ENCODE results near the gene KRT33A.
"Not testable (repeated sequence)": the region's sequence is repeated elsewhere in the genome, so short reads cannot be mapped to it uniquely, and the experiment has no call there.

The KRT33A gene

GRCh38 chr17:41346421-41346820, 4.2 kb downstream of the KRT33A start:
- H3K4me1 ChIP-seq (ENCODE audit: control insufficient read depth in 1 of 2, insufficient read depth in 2 of 2, low read length in 2 of 2); H3K9ac ChIP-seq (ENCODE audit: low read length); H3K79me1 ChIP-seq (ENCODE audit: low read length); H3K4me2 ChIP-seq (ENCODE audit: low read length); H4K91ac ChIP-seq (ENCODE audit: low read depth, low read length); H4K12ac ChIP-seq (ENCODE audit: low read depth, low read length); H3K27me3 ChIP-seq (ENCODE audit: insufficient read depth, low read length); H2BK12ac ChIP-seq (ENCODE audit: low read length); H2BK120ac ChIP-seq (ENCODE audit: insufficient read depth, low read length, poor library complexity); H3K4me3 ChIP-seq (ENCODE audit: low read depth, low read length); H3K14ac ChIP-seq (ENCODE audit: low read length); H3K9me3 ChIP-seq (ENCODE audit: insufficient read depth, low read depth, low read length); H3K4ac ChIP-seq (ENCODE audit: low read depth, low read length); H2AK5ac ChIP-seq (ENCODE audit: low read length); H3K79me2 ChIP-seq (ENCODE audit: control insufficient read depth, insufficient read depth, low read length, poor library complexity); H3K23ac ChIP-seq (ENCODE audit: low read length); H3K18ac ChIP-seq (ENCODE audit: low read length); H4K8ac ChIP-seq (ENCODE audit: low read depth, low read length); H3K36me3 ChIP-seq (ENCODE audit: control insufficient read depth in 1 of 2, insufficient read depth in 2 of 2, low read length in 2 of 2); H2BK5ac ChIP-seq (ENCODE audit: low read depth, low read length, poor library complexity); H2AFZ ChIP-seq (ENCODE audit: insufficient read depth, low read length, poor library complexity); H3K27ac ChIP-seq (ENCODE audit: low read depth, low read length): not testable (repeated sequence)
- peak in 1 of 2 donors; percentile 28 for DNase-seq
- WGBS (ENCODE audit: extremely low coverage, insufficient coverage, insufficient read length) = no CpG with 5 or more reads among the region's 16 CpGs

GRCh38 chr17:41345992-41346391, 4.6 kb downstream of the KRT33A start:
- Histone ChIP-seq H2AFZ (ENCODE audit: insufficient read depth, low read length, poor library complexity) (no peak overlapping the region), H3K4me3 (ENCODE audit: low read depth, low read length) (no peak overlapping the region), H3K4me2 (ENCODE audit: low read length) (no peak overlapping the region), H3K4me1 (ENCODE audit: control insufficient read depth in 1 of 2, insufficient read depth in 2 of 2, low read length in 2 of 2) (no peaks in the 10 kb centered on the region), H3K27ac (ENCODE audit: low read depth, low read length) (no peak overlapping the region), H2BK120ac (ENCODE audit: insufficient read depth, low read length, poor library complexity) (no peak overlapping the region), H4K91ac (ENCODE audit: low read depth, low read length) (no peak overlapping the region), H3K9ac (ENCODE audit: low read length) (no peak overlapping the region), H4K8ac (ENCODE audit: low read depth, low read length) (no peak overlapping the region), H3K14ac (ENCODE audit: low read length) (no peak overlapping the region), H4K12ac (ENCODE audit: low read depth, low read length) (no peak overlapping the region), H2BK12ac (ENCODE audit: low read length) (no peak overlapping the region), H3K18ac (ENCODE audit: low read length) (no peak overlapping the region), H3K9me3 (ENCODE audit: insufficient read depth, low read depth, low read length) (peaks cover 3% of the 10 kb centered on the region), H2BK5ac (ENCODE audit: low read depth, low read length, poor library complexity) (no peak overlapping the region), H3K36me3 (ENCODE audit: control insufficient read depth in 1 of 2, insufficient read depth in 2 of 2, low read length in 2 of 2) (no peaks in the 10 kb centered on the region), H3K79me1 (ENCODE audit: low read length) (peaks cover 3% of the 10 kb centered on the region), H2AK5ac (ENCODE audit: low read length) (no peak overlapping the region), H3K23ac (ENCODE audit: low read length) (no peak overlapping the region), H3K4ac (ENCODE audit: low read depth, low read length) (no peak overlapping the region), H3K79me2 (ENCODE audit: control insufficient read depth, insufficient read depth, low read length, poor library complexity) (no peaks in the 10 kb centered on the region), H3K27me3 (ENCODE audit: insufficient read depth, low read length) (no peaks in the 10 kb centered on the region)
- no CpG with 5 or more reads among the region's 3 CpGs for WGBS (ENCODE audit: extremely low coverage, insufficient coverage, insufficient read length)
- no peak for DNase-seq

- H3K27ac ChIP-seq (ENCODE audit: low read depth, low read length) = no peak overlapping the region
- no peak overlapping the region for H2AFZ ChIP-seq (ENCODE audit: insufficient read depth, low read length, poor library complexity)
- no peak overlapping the region for H2BK12ac ChIP-seq (ENCODE audit: low read length)
- no peak for DNase-seq
- no peak overlapping the region for H2BK5ac ChIP-seq (ENCODE audit: low read depth, low read length, poor library complexity)
- H3K4me1 ChIP-seq (ENCODE audit: control insufficient read depth in 1 of 2, insufficient read depth in 2 of 2, low read length in 2 of 2) = peaks cover 3 to 5% of the 10 kb centered on the region in 2 experiments
- H3K79me2 ChIP-seq (ENCODE audit: control insufficient read depth, insufficient read depth, low read length, poor library complexity) = peaks cover 2% of the 10 kb centered on the region
- no peak overlapping the region for H4K8ac ChIP-seq (ENCODE audit: low read depth, low read length)
- WGBS (ENCODE audit: extremely low coverage, insufficient coverage, insufficient read length) = no CpG with 5 or more reads among the region's 3 CpGs
- no peak overlapping the region for H3K14ac ChIP-seq (ENCODE audit: low read length)
- no peaks in the 10 kb centered on the region for H3K27me3 ChIP-seq (ENCODE audit: insufficient read depth, low read length)
- peaks cover 1% of the 10 kb centered on the region for H3K79me1 ChIP-seq (ENCODE audit: low read length)
- no peak overlapping the region for H3K4me2 ChIP-seq (ENCODE audit: low read length)
- H3K4ac ChIP-seq (ENCODE audit: low read depth, low read length) = no peak overlapping the region
- no peaks in the 10 kb centered on the region for H3K36me3 ChIP-seq (ENCODE audit: control insufficient read depth in 1 of 2, insufficient read depth in 2 of 2, low read length in 2 of 2)
- H3K23ac ChIP-seq (ENCODE audit: low read length) = no peak overlapping the region
- no peak overlapping the region for H4K91ac ChIP-seq (ENCODE audit: low read depth, low read length)
- no peak overlapping the region for H3K9ac ChIP-seq (ENCODE audit: low read length)
- H3K9me3 ChIP-seq (ENCODE audit: insufficient read depth, low read depth, low read length) = peaks cover 3% of the 10 kb centered on the region
- no peak overlapping the region for H2AK5ac ChIP-seq (ENCODE audit: low read length)
- H3K4me3 ChIP-seq (ENCODE audit: low read depth, low read length) = no peak overlapping the region
- no peak overlapping the region for H3K18ac ChIP-seq (ENCODE audit: low read length)
- H2BK120ac ChIP-seq (ENCODE audit: insufficient read depth, low read length, poor library complexity) = no peak overlapping the region
- no peak overlapping the region for H4K12ac ChIP-seq (ENCODE audit: low read depth, low read length)
Observed at GRCh38 chr17:41343029-41343428, 7.6 kb downstream of the KRT33A start.

GRCh38 chr17:41340934-41341861, 9.4 kb downstream of the KRT33A start:
- H4K12ac ChIP-seq (ENCODE audit: low read depth, low read length) = no peak overlapping the region
- H2BK120ac ChIP-seq (ENCODE audit: insufficient read depth, low read length, poor library complexity) = no peak overlapping the region
- no peak overlapping the region for H3K4me2 ChIP-seq (ENCODE audit: low read length)
- no peak overlapping the region for H4K8ac ChIP-seq (ENCODE audit: low read depth, low read length)
- H2AK5ac ChIP-seq (ENCODE audit: low read length) = no peak overlapping the region
- peaks cover 3 to 5% of the 10 kb centered on the region in 2 experiments for H3K4me1 ChIP-seq (ENCODE audit: control insufficient read depth in 1 of 2, insufficient read depth in 2 of 2, low read length in 2 of 2)
- DNase-seq = peak in 1 of 2 donors; percentile 35
- no peak overlapping the region for H2BK12ac ChIP-seq (ENCODE audit: low read length)
- no peaks in the 10 kb centered on the region for H3K36me3 ChIP-seq (ENCODE audit: control insufficient read depth in 1 of 2, insufficient read depth in 2 of 2, low read length in 2 of 2)
- no peak overlapping the region for H3K9ac ChIP-seq (ENCODE audit: low read length)
- no peak overlapping the region for H4K91ac ChIP-seq (ENCODE audit: low read depth, low read length)
- H3K4me3 ChIP-seq (ENCODE audit: low read depth, low read length) = no peak overlapping the region
- no peak overlapping the region for H3K18ac ChIP-seq (ENCODE audit: low read length)
- H3K79me2 ChIP-seq (ENCODE audit: control insufficient read depth, insufficient read depth, low read length, poor library complexity) = peaks cover 2% of the 10 kb centered on the region
- no peak overlapping the region for H3K4ac ChIP-seq (ENCODE audit: low read depth, low read length)
- H3K27ac ChIP-seq (ENCODE audit: low read depth, low read length) = no peak overlapping the region
- no peaks in the 10 kb centered on the region for H3K27me3 ChIP-seq (ENCODE audit: insufficient read depth, low read length)
- no peak overlapping the region for H2BK5ac ChIP-seq (ENCODE audit: low read depth, low read length, poor library complexity)
- peaks cover 1% of the 10 kb centered on the region for H3K79me1 ChIP-seq (ENCODE audit: low read length)
- no peak overlapping the region for H3K14ac ChIP-seq (ENCODE audit: low read length)
- WGBS (ENCODE audit: extremely low coverage, insufficient coverage, insufficient read length) = no CpG with 5 or more reads among the region's 7 CpGs
- no peak overlapping the region for H2AFZ ChIP-seq (ENCODE audit: insufficient read depth, low read length, poor library complexity)
- H3K9me3 ChIP-seq (ENCODE audit: insufficient read depth, low read depth, low read length) = peaks cover 3% of the 10 kb centered on the region
- no peak overlapping the region for H3K23ac ChIP-seq (ENCODE audit: low read length)
